Fibroblast of lung (primary cell): ENCODE results near the gene KCNMA1. TPM values are rescaled to one million over a fixed set of nuclear protein-coding genes. Genes with fewer than 3 reads are reported as not detected.

Experiments used
- DNase-seq, 2 donors: peaks; one replicate each; pipeline versions ENCODE4 v3.0.0 to v3.0.0-alpha.2; 2010; ENCODE audit warnings: low read depth in 2 of 2
- H2AFZ ChIP-seq: 2 replicates; pipeline ENCODE4 v1.5.1; 2012; ENCODE audit warnings: low read length, control low read depth, inconsistent platforms
- H3K27ac ChIP-seq: 2 replicates; pipeline ENCODE4 v1.5.1; 2011; ENCODE audit warnings: low read length, control low read depth; ENCODE audit not compliant: insufficient read depth
- H3K27me3 ChIP-seq: 2 replicates; pipeline ENCODE4 v1.5.1; 2011; ENCODE audit warnings: mild to moderate bottlenecking, low read length; ENCODE audit not compliant: control insufficient read depth, insufficient read depth
- H3K36me3 ChIP-seq: 2 replicates; pipeline ENCODE4 v1.5.1; 2011; ENCODE audit warnings: low read length; ENCODE audit not compliant: control insufficient read depth, insufficient read depth
- H3K4me1 ChIP-seq: 2 replicates; pipeline ENCODE4 v1.5.1; 2011; ENCODE audit warnings: low read length; ENCODE audit not compliant: control insufficient read depth, insufficient read depth; ENCODE audit errors: extremely low read depth
- H3K4me2 ChIP-seq: 2 replicates; pipeline ENCODE4 v1.5.1; 2011; ENCODE audit warnings: low read length, control low read depth; ENCODE audit not compliant: insufficient read depth; ENCODE audit errors: extremely low read depth
- H3K4me3 ChIP-seq, 4 experiments: fragments of 200-600 bp in 1 of 4; sonication (generic) in 1 of 4; replicated peaks in 1 of 4; 2 replicates each; pipeline ENCODE4 v1.5.1; 2011 to 2016; ENCODE audit warnings: low read length in 4 of 4, low read depth in 3 of 4, mild to moderate bottlenecking in 3 of 4, control low read depth in 2 of 4, inconsistent platforms in 1 of 4, mixed read lengths in 1 of 4; ENCODE audit not compliant: insufficient read depth in 1 of 4; ENCODE audit errors: control extremely low read depth in 1 of 4
- H3K79me2 ChIP-seq: 2 replicates; pipeline ENCODE4 v1.5.1; 2012; ENCODE audit warnings: mild to moderate bottlenecking, low read length, inconsistent platforms; ENCODE audit not compliant: control insufficient read depth, insufficient read depth
- H3K9ac ChIP-seq: 2 replicates; pipeline ENCODE4 v1.5.1; 2011; ENCODE audit warnings: mild to moderate bottlenecking, low read length, control low read depth; ENCODE audit not compliant: insufficient read depth
- H3K9me3 ChIP-seq: 2 replicates; pipeline ENCODE4 v1.5.1; 2012; ENCODE audit warnings: low read depth, low read length; ENCODE audit not compliant: control insufficient read depth, insufficient read depth
- H4K20me1 ChIP-seq: 2 replicates; pipeline ENCODE4 v1.5.1; 2011; ENCODE audit warnings: low read length; ENCODE audit not compliant: control insufficient read depth, insufficient read depth; ENCODE audit errors: extremely low read depth
- CTCF ChIP-seq, 2 donors: IDR thresholded peaks in 1 of 2; conservative IDR thresholded peaks in 1 of 2; 1 replicate in 1 of 2; 2 replicates in 1 of 2; pipeline ENCODE4 v1.5.1; 2011 to 2012; ENCODE audit warnings: low read length in 2 of 2, control low read depth in 1 of 2, inconsistent platforms in 1 of 2, low read depth in 1 of 2, mild to moderate bottlenecking in 1 of 2
- EZH2 ChIP-seq: IDR thresholded peaks from 2 replicates; pipeline ENCODE4 v1.5.1; 2012; ENCODE audit warnings: low read length, control low read depth, mild to moderate bottlenecking; ENCODE audit errors: missing control alignments
- polyA plus RNA-seq, 2 donors: library from polyadenylated mRNA; depleted of rRNA in 1 of 2; stranded (reverse) in 1 of 2; unstranded in 1 of 2; fragments of >200 nt; gene quantifications; 2 replicates each; pipeline ENCODE4 v1.2.1, GENCODE V29; 2011 to 2012; ENCODE audit warnings: missing spikeins in 1 of 2
- total RNA-seq: library from RNA; depleted of rRNA; stranded (reverse); fragments of >200 nt; gene quantifications from 2 replicates; pipeline ENCODE4 v1.2.1, GENCODE V29; 2014

The KCNMA1 gene
- total and polyA plus RNA-seq, 2 donors (not counting 1 experiment from before 2014, with no cell fraction given), result 31.0 to 138 TPM

- Histone ChIP-seq H3K36me3 (no peaks in the 10 kb centered on the region), H3K79me2 (no peaks in the 10 kb centered on the region), H4K20me1 (no peaks in the 10 kb centered on the region), H3K4me2 (no peak overlapping the region), H3K4me1 (no peaks in the 10 kb centered on the region), H2AFZ (no peak overlapping the region), H3K27me3 (no peaks in the 10 kb centered on the region), H3K9me3 (no peaks in the 10 kb centered on the region), H3K9ac (no peak overlapping the region), H3K27ac (no peak overlapping the region), H3K4me3 (no peak overlapping the region)
- DNase-seq, result no peak
- TF ChIP-seq EZH2, result no peak
Observed at GRCh38 chr10:77223526-77224460, 413.8 kb downstream of the KCNMA1 start.

DNA sequence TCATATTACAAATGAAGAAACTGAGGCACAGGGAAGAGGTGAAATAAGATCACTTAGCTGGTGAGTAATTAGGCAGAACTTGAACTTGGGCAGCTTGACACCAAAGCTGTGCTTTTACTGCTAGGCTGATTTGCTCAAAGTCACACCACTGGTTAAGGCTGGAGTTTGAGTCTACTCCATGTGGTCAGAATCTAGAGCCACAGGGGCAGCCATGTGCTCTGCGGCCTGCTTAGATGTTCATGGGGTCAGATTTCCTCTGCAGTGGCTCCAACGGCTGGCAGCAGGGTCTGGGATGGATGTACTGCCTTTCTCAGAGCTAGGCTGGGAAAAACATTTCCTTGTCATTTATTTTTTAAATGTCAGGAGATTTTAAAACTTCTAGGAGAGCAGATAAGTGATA lies 417.5 kb downstream of the KCNMA1 start:
- Histone ChIP-seq H3K9me3 (no peaks in the 10 kb centered on the region), H3K4me3 (no peak overlapping the region), H3K27me3 (no peaks in the 10 kb centered on the region), H3K36me3 (no peaks in the 10 kb centered on the region), H3K27ac (no peak overlapping the region), H4K20me1 (no peaks in the 10 kb centered on the region), H2AFZ (no peak overlapping the region), H3K4me1 (no peaks in the 10 kb centered on the region), H3K9ac (no peak overlapping the region), H3K4me2 (no peak overlapping the region), H3K79me2 (no peaks in the 10 kb centered on the region)
- TF ChIP-seq EZH2, result no peak
- no peak for TF ChIP-seq CTCF (conservative IDR thresholded peaks at IDR 0.05 in 1 of 2, IDR thresholded peaks at IDR 0.05 in 1 of 2; ENCODE audit: low read depth in 1 of 2, low read length in 2 of 2)
- peak in 1 of 2 donors; percentile 11 for DNase-seq

GRCh38 chr10:77219046-77219445 lies 418.6 kb downstream of the KCNMA1 start:
- Histone ChIP-seq H2AFZ (no peak overlapping the region), H3K4me3 (no peak overlapping the region), H3K36me3 (no peaks in the 10 kb centered on the region), H3K9ac (no peak overlapping the region), H4K20me1 (no peaks in the 10 kb centered on the region), H3K4me1 (no peaks in the 10 kb centered on the region), H3K79me2 (no peaks in the 10 kb centered on the region), H3K27me3 (no peaks in the 10 kb centered on the region), H3K9me3 (no peaks in the 10 kb centered on the region), H3K27ac (no peak overlapping the region), H3K4me2 (no peak overlapping the region)
- DNase-seq, result no peak
- TF ChIP-seq CTCF (conservative IDR thresholded peaks at IDR 0.05 in 1 of 2, IDR thresholded peaks at IDR 0.05 in 1 of 2; ENCODE audit: low read depth in 1 of 2, low read length in 2 of 2) (no peak), EZH2 (no peak)
